GM23248 (cell line): Measurements from ENCODE around the gene KCTD2. TPM values are rescaled to one million over a fixed set of nuclear protein-coding genes. Genes with fewer than 3 reads are reported as not detected.
A peak's percentile ranks its signal among the peaks of the same experiment; 100 is the strongest.

Experiments
- DNase-seq: peaks from one replicate; pipeline ENCODE4 v3.0.0-alpha.2; 2015
- H2AFZ ChIP-seq: fragments of 200-600 bp; sonication (generic); 2 replicates; pipeline ENCODE4 v1.6.1; 2016; ENCODE audit warnings: antibody characterized with exemption
- H3F3A ChIP-seq: fragments of 200-600 bp; sonication (generic); 2 replicates; pipeline ENCODE4 v1.6.1; 2016; ENCODE audit warnings: mild to moderate bottlenecking, antibody characterized with exemption, mixed run types; ENCODE audit not compliant: insufficient read depth
- H3K27ac ChIP-seq: fragments of 200-600 bp; sonication (generic); 2 replicates; pipeline ENCODE4 v1.5.1; 2016; ENCODE audit warnings: mild to moderate bottlenecking
- H3K27me3 ChIP-seq: fragments of 200-600 bp; sonication (generic); replicated peaks from 2 replicates; pipeline ENCODE4 v1.6.1; 2016; ENCODE audit warnings: mild to moderate bottlenecking; ENCODE audit not compliant: insufficient read depth
- H3K36me3 ChIP-seq: fragments of 200-600 bp; sonication (generic); 2 replicates; pipeline ENCODE4 v1.6.1; 2016; ENCODE audit warnings: low read depth, mild to moderate bottlenecking
- H3K4me1 ChIP-seq: fragments of 200-600 bp; sonication (generic); 2 replicates; pipeline ENCODE4 v1.6.1; 2016; ENCODE audit warnings: mild to moderate bottlenecking; ENCODE audit not compliant: insufficient read depth
- H3K4me2 ChIP-seq: fragments of 200-600 bp; sonication (generic); one replicate; pipeline ENCODE4 v1.6.1; 2016; ENCODE audit warnings: mild to moderate bottlenecking; ENCODE audit not compliant: unreplicated experiment
- H3K4me3 ChIP-seq: fragments of 200-600 bp; sonication (generic); 2 replicates; pipeline ENCODE4 v1.5.1; 2016; ENCODE audit warnings: mild to moderate bottlenecking
- H3K79me2 ChIP-seq: fragments of 200-600 bp; sonication (generic); 2 replicates; pipeline ENCODE4 v1.6.1; 2016; ENCODE audit warnings: mild to moderate bottlenecking; ENCODE audit not compliant: insufficient read depth
- H3K9ac ChIP-seq: fragments of 200-600 bp; sonication (generic); 2 replicates; pipeline ENCODE4 v1.6.1; 2016; ENCODE audit warnings: mild to moderate bottlenecking
- H3K9me2 ChIP-seq: fragments of 200-600 bp; sonication (generic); 2 replicates; pipeline ENCODE4 v1.6.1; 2016; ENCODE audit warnings: mixed run types, mild to moderate bottlenecking, moderate library complexity; ENCODE audit not compliant: insufficient read depth
- H3K9me3 ChIP-seq: fragments of 200-600 bp; sonication (generic); one replicate; pipeline ENCODE4 v1.6.1; 2017; ENCODE audit warnings: low read depth
- H4K20me1 ChIP-seq: fragments of 200-600 bp; sonication (generic); 2 replicates; pipeline ENCODE4 v1.6.0; 2016; ENCODE audit not compliant: insufficient read depth
- EZH2 ChIP-seq: fragments of 200-600 bp; sonication (generic); IDR thresholded peaks from 2 replicates; pipeline ENCODE4 v1.6.1; 2018; ENCODE audit warnings: antibody characterized with exemption, mild to moderate bottlenecking; ENCODE audit not compliant: insufficient read depth, poor library complexity, severe bottlenecking
- EZH2phosphoT487 ChIP-seq: fragments of 200-600 bp; sonication (generic); IDR thresholded peaks from 2 replicates; pipeline ENCODE4 v1.6.1; 2018; ENCODE audit warnings: antibody characterized with exemption, moderate library complexity, mild to moderate bottlenecking, low read depth; ENCODE audit not compliant: insufficient read depth
- WGBS, 2 experiments: methylation state at CpG; one replicate each; pipeline ENCODE4 v1.1.6; 2015 to 2017; ENCODE audit warnings: low lambda C conversion rate in 2 of 2, low coverage in 1 of 2; ENCODE audit errors: missing lambda C conversion rate in 2 of 2; 5-methylcytosine and 5-hydroxymethylcytosine counted together
- in situ Hi-C: fragments of 300-500 bp; cut with MboI; formaldehyde crosslinking; loops from 2 replicates; pipeline ENCODE4 v1.15.0; 2020
- polyA plus RNA-seq: library from polyadenylated mRNA; unstranded; fragments of >200 nt; fragmentation: Nextera tagmentation; extraction: Ambion mirVana; gene quantifications from 2 replicates; pipeline ENCODE4 v1.2.1, GENCODE V29; 2016
- total RNA-seq: library from RNA; depleted of rRNA; stranded (reverse); fragments of >200 nt; shearing (Covaris generic); gene quantifications from 2 replicates; pipeline ENCODE4 v1.2.3, GENCODE V29; 2014

Gene KCTD2
- total and polyA plus RNA-seq, 2 experiments from 2014 or later: 6.5 to 19.9 TPM

GRCh38 chr17:75011401-75012095 lies 35.5 kb upstream of the KCTD2 start:
- Histone ChIP-seq H3K9ac (peak overlapping the region; percentile 84), H3K4me1 (peaks cover 10% of the 10 kb centered on the region; the same call in 1 of the 2 replicates), H3K9me3 (no peaks in the 10 kb centered on the region), H3K79me2 (peaks cover 33% of the 10 kb centered on the region), H3K4me3 (peak overlapping the region; percentile 82), H3K27ac (peak overlapping the region; percentile 88), H3K4me2 (peak overlapping the region; percentile 98), H3K36me3 (no peaks in the 10 kb centered on the region), H3F3A (peaks cover 24% of the 10 kb centered on the region), H3K27me3 (no peaks in the 10 kb centered on the region), H4K20me1 (no peaks in the 10 kb centered on the region), H2AFZ (peak overlapping the region; percentile 95), H3K9me2 (no peaks in the 10 kb centered on the region)
- 11% methylated on average over 13 of the region's 13 CpGs for WGBS, 2 experiments
- DNase-seq: peak; percentile 90
- in situ Hi-C loops: no loop called here
- no peak for TF ChIP-seq EZH2phosphoT487
- no peak for TF ChIP-seq EZH2

- in situ Hi-C loops: no loop called here
- Histone ChIP-seq H3F3A (peaks cover 24% of the 10 kb centered on the region), H3K9me3 (no peaks in the 10 kb centered on the region), H3K27me3 (no peaks in the 10 kb centered on the region), H3K9ac (peak overlapping the region; percentile 84), H4K20me1 (no peaks in the 10 kb centered on the region), H3K27ac (peak overlapping the region; percentile 88), H3K79me2 (peaks cover 38% of the 10 kb centered on the region), H3K4me3 (peak overlapping the region; percentile 82), H3K9me2 (no peaks in the 10 kb centered on the region), H3K36me3 (no peaks in the 10 kb centered on the region), H3K4me1 (peaks cover 10% of the 10 kb centered on the region; the same call in 1 of the 2 replicates), H2AFZ (peak overlapping the region; percentile 95), H3K4me2 (peak overlapping the region; percentile 98)
- 5% methylated on average over 3 to 5 of the region's 5 CpGs for WGBS, 2 experiments
- no peak for DNase-seq
- TF ChIP-seq EZH2phosphoT487 (no peak), EZH2 (no peak)
Observed at GRCh38 chr17:75012096-75012345, 35.0 kb upstream of the KCTD2 start.

GRCh38 chr17:75012346-75013091 lies 34.5 kb upstream of the KCTD2 start, which contains the start of gene MRPL58:
Gene MRPL58 (plus strand): TSS chr17:75012670. CDS start chr17:75012687, 17 bp downstream.
- H3F3A ChIP-seq: peaks cover 24% of the 10 kb centered on the region
- in situ Hi-C loops: no loop called here
- H3K27me3 ChIP-seq: no peaks in the 10 kb centered on the region
- peak within 1 kb of the TSS; percentile 95 for H2AFZ ChIP-seq
- no peaks in the 10 kb centered on the region for H3K9me3 ChIP-seq
- peak; percentile 95 for DNase-seq
- no peaks in the 10 kb centered on the region for H3K36me3 ChIP-seq
- peaks cover 10% of the 10 kb centered on the region; the same call in 1 of the 2 replicates for H3K4me1 ChIP-seq
- TF ChIP-seq EZH2 (no peak), EZH2phosphoT487 (no peak)
- H3K9me2 ChIP-seq: no peaks in the 10 kb centered on the region
- peak within 1 kb of the TSS; percentile 98 for H3K4me2 ChIP-seq
- peak within 1 kb of the TSS; percentile 84 for H3K9ac ChIP-seq
- peak within 1 kb of the TSS; percentile 88 for H3K27ac ChIP-seq
- 2% methylated on average over 55 to 57 of the region's 63 CpGs for WGBS, 2 experiments
- H3K79me2 ChIP-seq: peaks cover 41% of the 10 kb centered on the region
- H4K20me1 ChIP-seq: no peaks in the 10 kb centered on the region
- peak within 1 kb of the TSS; percentile 82 for H3K4me3 ChIP-seq

GRCh38 chr17:75013092-75013559 lies 33.9 kb upstream of the KCTD2 start:
- Histone ChIP-seq H3K79me2 (peaks cover 41% of the 10 kb centered on the region), H3K36me3 (no peaks in the 10 kb centered on the region), H3K4me1 (peaks cover 10% of the 10 kb centered on the region; the same call in 1 of the 2 replicates), H3F3A (peaks cover 24% of the 10 kb centered on the region), H3K4me3 (peak overlapping the region; percentile 82), H3K4me2 (peak overlapping the region; percentile 98), H2AFZ (peak overlapping the region; percentile 95), H3K9me2 (no peaks in the 10 kb centered on the region), H3K9me3 (no peaks in the 10 kb centered on the region), H3K27me3 (no peaks in the 10 kb centered on the region), H4K20me1 (no peaks in the 10 kb centered on the region), H3K27ac (peak overlapping the region; percentile 88), H3K9ac (peak overlapping the region; percentile 84)
- DNase-seq: no peak
- TF ChIP-seq EZH2: no peak
- TF ChIP-seq EZH2phosphoT487: no peak
- 2% methylated on average over 10 of the region's 10 CpGs for WGBS, 2 experiments
- in situ Hi-C loops: no loop called here
